Astrocyte (in vitro differentiated cells and primary cell): ENCODE data around the gene MIGA1.

Experiments used
- CTCF ChIP-seq: IDR thresholded peaks from 2 replicates; pipeline ENCODE4 v1.5.1; 2011; ENCODE audit warnings: low read depth, mild to moderate bottlenecking, inconsistent platforms, low read length, moderate library complexity; ENCODE audit not compliant: insufficient read depth
- EZH2 ChIP-seq: IDR thresholded peaks from 2 replicates; pipeline ENCODE4 v1.6.1; 2012; ENCODE audit warnings: mild to moderate bottlenecking, low read length, inconsistent platforms; ENCODE audit not compliant: insufficient read depth

DNA sequence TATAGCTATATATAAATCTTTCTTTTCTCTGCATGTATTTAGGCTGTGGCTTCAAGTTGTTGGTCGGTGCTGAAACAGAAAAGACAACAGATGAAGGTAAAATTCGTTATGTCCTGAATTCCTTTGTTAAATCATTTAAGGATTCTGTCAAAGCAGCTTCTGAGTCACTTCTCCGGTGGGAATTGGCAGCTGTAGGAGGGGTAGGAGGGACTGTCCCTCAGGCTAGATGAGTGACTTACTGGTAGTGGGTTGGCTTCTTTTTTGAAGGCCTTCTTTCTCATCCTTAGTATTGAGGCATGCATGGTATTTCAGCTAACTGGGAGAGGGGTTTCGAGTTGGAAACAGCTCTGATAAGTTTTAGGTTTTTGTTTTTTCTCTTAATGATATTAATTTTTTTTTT, 86.8 kb downstream of the MIGA1 start:
- TF ChIP-seq CTCF = no peak
- TF ChIP-seq EZH2 = no peak
